HG03442 (cell line): ENCODE results near the gene RASSF7.

Source experiments
- ATAC-seq: cut with Tn5 transposase; IDR thresholded peaks from one replicate; pipeline ENCODE4 v1.9.1; 2021; ENCODE audit warnings: mild to moderate bottlenecking, moderate library complexity; ENCODE audit not compliant: unreplicated experiment

RASSF7 gene

GRCh38 chr11:581752-582151 lies 21.0 kb downstream of the RASSF7 start:
- ATAC-seq: no peak

GRCh38 chr11:584287-584686 lies 23.5 kb downstream of the RASSF7 start:
- ATAC-seq: no peak

- no peak for ATAC-seq
Measured at GRCh38 chr11:586376-587316, 25.9 kb downstream of the RASSF7 start.

DNA sequence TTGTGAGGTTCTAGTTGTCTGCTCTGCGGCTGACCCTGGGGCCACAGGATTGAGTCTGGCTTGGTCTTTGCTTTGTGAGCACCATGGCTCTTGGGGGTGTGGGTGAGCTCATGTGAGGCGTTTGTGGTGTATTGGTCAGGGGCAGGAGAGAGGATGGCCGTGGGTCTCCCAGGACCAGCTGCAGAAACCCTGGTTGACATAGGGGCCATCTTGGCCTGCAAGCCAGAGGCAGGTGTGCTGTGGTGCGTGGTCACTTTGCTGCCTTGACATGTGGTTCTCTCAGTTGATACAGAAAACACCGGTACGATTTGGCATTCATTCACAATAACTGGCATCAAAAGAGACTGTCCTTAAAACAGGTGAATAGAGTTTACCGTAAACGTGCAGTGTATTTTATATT lies 26.8 kb downstream of the RASSF7 start:
- ATAC-seq: no peak

DNA sequence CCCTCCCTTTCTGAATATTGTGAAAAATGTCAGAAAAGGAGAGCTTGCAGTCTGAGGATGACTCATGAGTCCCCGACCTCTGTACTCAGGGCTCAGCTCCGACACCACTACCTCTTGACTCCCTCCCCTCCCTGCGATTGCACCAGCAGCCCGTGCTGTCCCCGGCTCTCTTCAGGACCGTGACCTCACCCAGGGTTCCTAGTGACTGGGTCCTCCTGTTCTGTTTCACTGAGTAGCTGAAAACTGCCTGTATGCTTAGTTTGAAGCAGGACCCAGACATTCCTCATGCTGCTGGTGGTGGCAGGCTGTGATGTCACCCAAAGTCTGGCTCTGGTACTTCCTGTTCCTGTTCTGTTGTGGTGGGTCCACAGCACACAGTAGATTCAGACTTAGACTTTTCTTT lies 27.2 kb downstream of the RASSF7 start:
- no peak for ATAC-seq

DNA sequence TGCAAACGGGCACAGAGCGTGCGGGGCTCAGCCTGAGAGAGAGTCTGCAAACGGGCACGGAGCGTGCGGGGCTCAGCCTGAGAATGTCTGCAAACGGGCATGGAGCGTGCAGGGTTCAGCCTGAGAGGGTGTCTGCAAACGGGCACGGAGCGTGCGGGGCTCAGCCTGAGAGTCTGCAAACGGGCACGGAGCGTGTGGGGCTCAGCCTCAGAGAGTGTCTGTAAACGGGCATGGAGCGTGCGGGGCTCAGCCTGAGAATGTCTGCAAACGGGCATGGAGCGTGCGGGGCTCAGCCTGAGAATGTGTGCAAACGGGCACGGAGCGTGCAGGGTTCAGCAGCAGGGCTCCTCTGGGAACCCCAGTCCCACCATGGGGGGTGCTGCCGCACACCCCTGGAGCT lies 29.0 kb downstream of the RASSF7 start:
- no peak for ATAC-seq

DNA sequence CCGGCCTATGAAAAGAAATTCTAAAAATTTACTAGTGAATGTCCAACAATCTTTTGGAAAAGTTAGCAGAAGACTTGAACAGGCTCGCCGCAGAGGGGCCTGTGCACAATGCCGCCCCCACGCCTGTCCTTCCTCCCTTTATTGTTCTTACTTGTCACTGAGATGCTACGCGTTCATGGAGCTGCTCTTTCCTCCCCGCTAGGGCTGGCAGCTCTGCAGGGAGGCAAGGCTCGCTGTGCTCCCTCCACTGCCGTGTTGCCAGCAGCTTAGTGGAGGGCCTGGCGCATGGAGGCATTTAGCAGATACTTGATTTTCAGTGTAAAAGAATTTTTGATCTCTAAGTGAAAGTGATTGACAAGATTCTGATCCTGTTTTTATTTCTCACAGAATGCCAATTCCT lies 30.2 kb downstream of the RASSF7 start:
- no peak for ATAC-seq

DNA sequence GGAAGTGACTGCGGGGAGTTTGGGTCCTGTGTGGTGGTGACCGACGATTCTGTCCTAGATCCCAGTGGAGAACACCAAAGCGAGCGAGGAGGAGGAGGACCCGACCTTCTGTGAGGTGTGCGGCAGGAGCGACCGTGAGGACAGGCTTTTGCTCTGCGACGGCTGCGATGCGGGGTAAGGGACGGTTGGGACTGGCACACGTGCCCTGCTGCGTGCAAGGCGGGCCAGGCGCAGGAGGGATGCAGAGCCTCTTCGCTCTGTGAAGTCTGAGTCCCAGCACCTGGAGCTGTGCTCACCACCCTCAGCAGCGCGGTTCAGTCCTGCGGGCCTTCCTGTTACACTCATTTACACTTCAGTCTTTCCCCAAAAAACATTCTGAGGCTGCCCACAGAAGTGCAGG lies 31.7 kb downstream of the RASSF7 start:
- no peak for ATAC-seq

DNA sequence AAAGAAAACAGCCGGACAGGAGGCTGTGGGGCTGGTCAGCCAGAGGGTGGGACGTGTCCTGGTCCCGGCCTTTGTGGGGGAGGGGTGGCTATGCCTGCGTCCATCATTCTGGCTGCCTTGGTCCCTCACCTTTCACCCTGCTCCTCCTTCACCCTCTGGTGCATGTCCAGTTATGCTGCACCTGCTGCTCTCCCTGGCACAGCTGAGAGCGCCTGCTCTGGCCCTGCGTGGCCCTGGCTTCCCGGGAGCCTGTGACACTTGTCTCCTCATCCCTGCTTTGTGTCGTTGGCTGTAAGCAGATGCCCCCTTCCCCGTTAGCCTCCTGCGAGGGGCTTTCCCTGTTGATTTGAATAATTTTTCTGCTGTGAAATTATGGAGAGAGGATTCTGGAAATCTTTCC lies 32.1 kb downstream of the RASSF7 start:
- ATAC-seq: no peak

GRCh38 chr11:593347-593746 lies 32.6 kb downstream of the RASSF7 start:
- no peak for ATAC-seq

GRCh38 chr11:595400-595799 lies 34.6 kb downstream of the RASSF7 start:
- no peak for ATAC-seq

DNA sequence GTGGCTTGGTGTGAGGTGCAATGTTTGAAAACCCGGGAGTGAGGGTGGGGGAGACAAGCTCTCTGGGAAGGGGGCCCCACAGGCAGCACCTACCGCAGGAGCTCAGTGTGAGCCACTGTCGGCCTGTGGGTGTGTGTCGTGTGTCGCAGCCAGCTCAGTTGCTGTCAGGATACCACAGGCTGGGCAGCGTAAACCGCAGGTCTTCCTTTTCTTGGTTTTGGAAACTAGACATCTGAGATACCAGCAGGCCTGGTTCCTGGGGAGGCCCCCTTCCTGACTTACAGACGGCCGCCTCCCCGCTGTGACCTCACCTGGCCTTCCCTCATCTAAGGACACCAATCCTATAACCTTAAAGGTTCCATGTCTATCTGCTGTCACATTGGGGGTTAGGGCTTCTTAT lies 35.6 kb downstream of the RASSF7 start:
- ATAC-seq: no peak

DNA sequence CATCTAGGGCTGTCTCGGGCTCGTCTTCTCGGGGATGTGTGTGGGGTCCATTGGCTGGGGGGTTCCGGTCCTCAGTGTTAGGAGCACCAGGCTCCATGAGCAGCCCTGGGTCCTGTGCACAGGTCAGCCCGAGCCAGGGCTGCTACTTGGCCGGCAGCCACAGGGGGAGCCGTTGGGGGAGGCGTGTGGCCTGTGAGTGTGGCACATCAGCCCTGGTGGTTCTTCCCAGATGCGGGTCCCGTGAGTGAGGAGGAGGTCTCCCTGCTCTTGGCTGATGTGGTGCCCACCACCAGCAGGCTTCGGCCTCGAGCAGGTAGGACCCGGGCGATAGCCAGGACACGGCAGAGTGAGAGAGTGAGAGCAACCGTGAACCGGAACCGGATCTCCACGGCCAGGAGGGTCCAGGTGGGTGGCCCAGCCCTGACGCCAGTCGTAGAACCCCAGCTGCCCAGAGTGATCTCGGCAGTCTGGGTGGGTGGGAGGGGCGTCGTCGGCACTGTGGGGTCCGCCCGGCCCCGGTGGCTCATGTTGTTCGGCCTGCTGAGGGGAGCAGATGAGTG lies 36.5 kb downstream of the RASSF7 start:
- no peak for ATAC-seq

- no peak for ATAC-seq
Measured at GRCh38 chr11:598005-598680, 37.4 kb downstream of the RASSF7 start.

- no peak for ATAC-seq
Measured at GRCh38 chr11:601573-602245, 40.9 kb downstream of the RASSF7 start.

DNA sequence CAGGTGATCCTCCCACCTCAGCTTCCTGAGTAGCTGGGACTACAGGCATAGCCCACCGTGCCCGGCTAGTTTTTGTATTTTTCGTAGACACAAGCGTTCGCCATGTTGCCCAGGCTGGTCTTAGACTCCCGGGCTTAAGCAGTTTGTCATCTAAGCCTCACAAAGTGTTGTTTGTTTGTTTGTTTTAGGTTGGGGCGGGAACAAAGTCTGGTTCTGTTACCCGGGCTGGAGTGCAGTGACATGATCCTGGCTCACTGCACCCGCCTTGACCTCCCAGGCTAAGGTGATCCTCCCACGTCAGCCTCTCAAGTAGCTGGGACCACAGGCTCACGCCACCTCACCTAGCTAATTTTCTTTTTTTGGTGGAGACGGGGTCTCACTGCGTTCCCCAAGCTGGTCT lies 42.4 kb downstream of the RASSF7 start:
- no peak for ATAC-seq

- ATAC-seq: no peak
Measured at GRCh38 chr11:605286-606129, 44.7 kb downstream of the RASSF7 start.

- ATAC-seq: no peak
Measured at GRCh38 chr11:606245-606644, 45.5 kb downstream of the RASSF7 start.

DNA sequence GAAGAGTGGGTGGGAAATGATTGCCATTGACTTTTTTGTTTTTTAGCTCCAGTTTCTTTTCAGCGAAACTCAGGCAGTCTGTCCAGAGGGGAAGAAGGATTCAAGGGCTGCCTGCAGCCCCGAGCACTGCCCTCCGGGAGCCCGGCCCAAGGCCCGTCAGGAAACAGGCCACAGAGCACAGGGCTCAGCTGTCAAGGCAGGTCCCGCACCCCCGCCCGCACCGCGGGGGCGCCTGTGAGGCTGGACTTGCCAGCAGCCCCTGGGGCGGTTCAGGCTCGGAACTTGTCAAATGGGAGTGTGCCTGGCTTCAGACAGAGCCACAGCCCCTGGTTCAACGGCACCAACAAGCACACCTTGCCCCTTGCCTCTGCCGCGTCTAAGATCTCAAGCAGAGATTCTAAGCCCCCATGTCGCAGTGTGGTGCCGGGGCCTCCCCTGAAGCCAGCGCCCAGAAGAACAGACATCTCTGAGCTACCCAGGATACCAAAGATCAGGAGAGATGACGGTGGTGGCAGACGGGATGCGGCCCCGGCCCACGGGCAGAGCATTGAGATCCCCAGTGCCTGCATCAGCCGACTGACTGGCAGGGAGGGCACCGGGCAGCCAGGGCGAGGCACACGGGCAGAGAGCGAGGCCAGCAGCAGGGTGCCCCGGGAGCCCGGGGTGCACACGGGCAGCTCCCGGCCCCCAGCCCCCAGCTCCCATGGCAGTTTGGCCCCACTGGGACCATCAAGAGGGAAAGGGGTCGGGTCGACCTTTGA lies 46.4 kb downstream of the RASSF7 start:
- ATAC-seq: no peak
